Stimulated activated CD4-positive, alpha-beta T cell treated with anti-CD3 and anti-CD28 coated beads, Interleukin-12 subunit alpha, Interleukin-12 subunit beta, amount 100 ng/mL, for 48 hours (primary cell): Measurements from ENCODE around the gene SLC20A1.
"Not testable (repeated sequence)": the region's sequence is repeated elsewhere in the genome, so short reads cannot be mapped to it uniquely, and the experiment has no call there.

Experiments
- DNase-seq, 3 donors: peaks; one replicate each; pipeline ENCODE4 v3.0.0-alpha.2; 2020; ENCODE audit warnings: low read depth in 2 of 3, low spot score in 1 of 3

Gene SLC20A1

DNA sequence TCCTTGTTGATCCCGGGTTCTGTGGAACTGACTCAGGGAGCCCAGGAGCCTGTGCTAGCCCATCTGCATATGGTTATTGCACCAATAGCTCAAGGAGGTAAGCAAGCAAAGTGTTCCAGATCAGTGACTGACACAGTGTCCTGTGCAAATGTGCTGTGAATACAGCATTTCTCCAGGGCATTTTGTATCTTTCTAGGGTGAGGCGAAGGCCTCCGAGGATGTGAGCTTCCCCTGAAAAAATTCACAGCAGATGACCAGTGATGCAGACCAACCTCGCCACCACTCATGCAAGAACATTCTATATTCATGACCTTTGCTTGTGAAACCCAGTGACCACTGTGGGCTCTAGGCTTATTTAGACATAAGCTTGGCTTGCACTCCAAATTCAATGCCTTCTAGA lies 59.8 kb downstream of the SLC20A1 start:
- DNase-seq = no peak

GRCh38 chr2:112706170-112706664 lies 60.5 kb downstream of the SLC20A1 start:
- peak in 2 of 3 donors; percentile 18 to 40 for DNase-seq

DNA sequence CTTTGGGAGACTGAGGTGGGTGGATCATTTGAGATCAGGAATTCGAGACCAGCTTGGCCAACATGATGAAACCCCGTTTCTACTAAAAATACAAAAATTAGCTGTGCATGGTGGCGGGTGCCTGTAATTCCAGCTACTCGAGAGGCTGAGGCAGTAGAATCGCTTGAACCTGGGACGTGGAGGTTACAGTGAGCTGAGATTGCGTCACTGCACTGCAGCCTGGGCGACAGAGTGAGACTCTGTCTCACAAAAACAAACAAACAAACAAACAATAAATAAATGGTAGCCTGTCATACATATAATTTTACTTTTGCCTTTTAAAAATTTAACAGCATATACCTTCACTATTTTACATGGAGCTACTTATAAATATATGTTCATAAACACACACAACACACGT lies 61.2 kb downstream of the SLC20A1 start:
- not testable (repeated sequence) for DNase-seq

- DNase-seq = no peak
Observed at GRCh38 chr2:112708968-112709367, 63.2 kb downstream of the SLC20A1 start.

- no peak for DNase-seq
Observed at GRCh38 chr2:112709703-112710102, 64.0 kb downstream of the SLC20A1 start.

DNA sequence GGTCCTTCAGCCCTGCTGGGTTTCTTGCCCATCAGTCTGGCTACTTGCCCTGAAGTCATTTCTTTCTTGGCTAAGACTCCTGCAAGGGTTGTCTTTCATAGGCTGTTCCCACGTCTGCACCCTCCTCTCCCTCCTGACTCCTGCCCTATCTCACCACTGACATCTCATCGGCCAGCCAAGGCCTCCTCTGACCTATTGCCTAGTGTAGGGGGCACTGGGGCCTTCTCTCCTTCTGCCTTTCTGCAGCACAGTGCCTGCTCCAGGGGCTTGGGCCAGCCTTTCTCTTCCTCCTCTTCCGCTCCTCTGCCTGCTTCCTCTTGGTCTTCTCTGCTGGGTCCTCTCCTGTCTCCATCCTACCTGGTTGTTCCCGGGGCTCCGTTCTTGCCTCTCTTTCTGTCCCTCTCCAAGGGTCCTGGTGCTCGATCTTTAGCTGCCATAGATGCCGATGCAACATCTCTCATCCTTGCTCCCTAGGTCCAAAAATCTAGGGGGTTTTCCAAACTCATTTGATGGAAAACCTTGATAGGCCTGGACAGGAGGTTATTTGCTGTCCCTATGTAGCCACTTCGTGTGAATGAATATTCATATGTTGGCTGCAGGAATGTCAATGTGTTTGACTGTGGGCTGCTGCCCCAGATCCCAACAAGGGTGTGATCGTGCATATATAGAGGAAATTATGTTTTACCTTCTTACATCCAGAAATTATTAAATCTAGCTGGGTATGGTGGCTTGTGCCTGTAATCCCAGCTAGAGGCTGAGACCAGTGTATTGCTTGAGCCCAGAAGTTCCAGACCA lies 65.4 kb downstream of the SLC20A1 start:
- DNase-seq = no peak

GRCh38 chr2:112712465-112712864 lies 66.7 kb downstream of the SLC20A1 start:
- no peak for DNase-seq

DNA sequence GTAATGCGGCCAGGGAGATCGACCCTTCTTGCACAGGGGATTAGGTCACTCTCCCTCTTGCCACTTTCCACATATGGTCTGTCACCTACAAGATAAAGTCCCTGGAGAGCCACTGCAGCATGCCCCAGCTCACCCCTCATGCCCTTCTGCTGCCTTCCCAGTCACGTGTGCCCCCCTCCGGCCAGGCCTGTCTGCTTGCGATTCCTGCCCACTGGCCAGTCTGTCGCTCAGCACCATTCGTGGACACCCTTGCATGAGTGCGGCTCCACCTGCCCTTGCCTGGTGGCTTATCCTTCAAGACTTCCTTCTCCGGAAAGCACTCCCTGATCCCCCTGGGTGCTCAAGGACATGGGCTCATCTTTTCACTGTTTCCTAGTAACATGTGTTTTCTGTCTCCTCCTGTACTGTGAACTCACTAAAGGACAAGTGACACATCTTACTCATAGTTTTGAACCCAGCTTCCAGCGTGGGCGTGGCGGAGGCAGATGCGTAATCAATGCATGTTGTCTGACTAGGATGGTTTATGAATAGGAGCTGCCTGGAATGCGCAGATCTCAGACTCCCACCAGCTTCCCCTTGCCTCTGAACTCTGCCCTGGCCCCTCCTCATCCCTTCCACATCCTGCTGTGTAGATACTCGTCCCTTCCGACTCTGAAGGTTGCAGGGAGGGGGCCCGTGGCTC lies 67.3 kb downstream of the SLC20A1 start:
- peak; percentile 47 to 50 (median 48) for DNase-seq
